Tibial artery (tissue), 4 donors: Measurements from ENCODE around the gene PTGER2.

Source experiments
- DNase-seq, 2 donors: peaks; one replicate each; pipeline ENCODE4 v3.0.0-alpha.2; 2019
- H3K27ac ChIP-seq, 2 donors: fragments of 200-600 bp; sonication (generic) in 1 of 2; 1 replicate in 1 of 2; 2 replicates in 1 of 2; pipeline ENCODE4 v1.5.1; 2018 to 2019; ENCODE audit warnings: mild to moderate bottlenecking in 1 of 2
- H3K27me3 ChIP-seq, 2 donors: fragments of 200-600 bp; sonication (generic) in 1 of 2; one replicate each; pipeline versions ENCODE4 v1.5.1 to v1.6.0; 2016 to 2019
- H3K36me3 ChIP-seq, 3 donors: fragments of 200-600 bp; sonication (generic) in 2 of 3; one replicate each; pipeline ENCODE4 v1.5.1; 2016 to 2019; ENCODE audit warnings: mild to moderate bottlenecking in 2 of 3
- H3K4me1 ChIP-seq, 4 donors: fragments of 200-600 bp; sonication (generic) in 2 of 4; 1 replicate in 3 of 4; 2 replicates in 1 of 4; pipeline ENCODE4 v1.5.1; 2016 to 2019
- H3K4me3 ChIP-seq, 2 donors: fragments of 200-600 bp; sonication (generic) in 1 of 2; 1 replicate in 1 of 2; 2 replicates in 1 of 2; pipeline ENCODE4 v1.5.1; 2018 to 2019; ENCODE audit warnings: mild to moderate bottlenecking in 2 of 2
- H3K9me3 ChIP-seq, 3 donors: fragments of 200-600 bp; sonication (generic) in 1 of 3; one replicate each; pipeline ENCODE4 v1.5.1; 2016 to 2019
- CTCF ChIP-seq, 2 experiments: fragments of 200-600 bp in 1 of 2; fragments of 450-650 bp in 1 of 2; IDR thresholded peaks; one replicate each; pipeline ENCODE4 v1.5.1; 2017 to 2019; ENCODE audit warnings: antibody characterized with exemption in 2 of 2, mild to moderate bottlenecking in 1 of 2, moderate library complexity in 1 of 2
- intact Hi-C: fragments of 100-400 bp; cut with DNase I; formaldehyde crosslinking; loops from one replicate; pipeline ENCODE4 v1.15.0; 2023; ENCODE audit warnings: low total_unique reads

Gene PTGER2

GRCh38 chr14:52370406-52370935, 56.4 kb downstream of the PTGER2 start:
- H3K4me3 ChIP-seq = no peak overlapping the region
- intact Hi-C loops = no loop called here
- peaks cover 0 to 10% (median 1%) of the 10 kb centered on the region in 4 donors for H3K4me1 ChIP-seq
- no peak for DNase-seq
- no peak overlapping the region for H3K27ac ChIP-seq
- no peaks in the 10 kb centered on the region for H3K27me3 ChIP-seq
- H3K36me3 ChIP-seq = no peaks in the 10 kb centered on the region
- no peaks in the 10 kb centered on the region for H3K9me3 ChIP-seq
- no peak for TF ChIP-seq CTCF (IDR thresholded peaks at IDR 0.05)

- no peak for DNase-seq
- H3K9me3 ChIP-seq = no peaks in the 10 kb centered on the region
- no peak overlapping the region for H3K4me3 ChIP-seq
- no peaks in the 10 kb centered on the region for H3K4me1 ChIP-seq
- H3K36me3 ChIP-seq = no peaks in the 10 kb centered on the region
- no peak for TF ChIP-seq CTCF (IDR thresholded peaks at IDR 0.05)
- H3K27me3 ChIP-seq = peaks cover 0 to 6% of the 10 kb centered on the region in 2 donors
- intact Hi-C loops = no loop called here
- no peak overlapping the region for H3K27ac ChIP-seq
Measured at GRCh38 chr14:52377940-52378339, 63.8 kb downstream of the PTGER2 start.
